Measurements from ENCODE around the gene PCGF3.
A peak's percentile ranks its signal among the peaks of the same experiment; 100 is the strongest.
"Not testable (repeated sequence)": the region's sequence is repeated elsewhere in the genome, so short reads cannot be mapped to it uniquely, and the experiment has no call there.

Gene PCGF3

DNA sequence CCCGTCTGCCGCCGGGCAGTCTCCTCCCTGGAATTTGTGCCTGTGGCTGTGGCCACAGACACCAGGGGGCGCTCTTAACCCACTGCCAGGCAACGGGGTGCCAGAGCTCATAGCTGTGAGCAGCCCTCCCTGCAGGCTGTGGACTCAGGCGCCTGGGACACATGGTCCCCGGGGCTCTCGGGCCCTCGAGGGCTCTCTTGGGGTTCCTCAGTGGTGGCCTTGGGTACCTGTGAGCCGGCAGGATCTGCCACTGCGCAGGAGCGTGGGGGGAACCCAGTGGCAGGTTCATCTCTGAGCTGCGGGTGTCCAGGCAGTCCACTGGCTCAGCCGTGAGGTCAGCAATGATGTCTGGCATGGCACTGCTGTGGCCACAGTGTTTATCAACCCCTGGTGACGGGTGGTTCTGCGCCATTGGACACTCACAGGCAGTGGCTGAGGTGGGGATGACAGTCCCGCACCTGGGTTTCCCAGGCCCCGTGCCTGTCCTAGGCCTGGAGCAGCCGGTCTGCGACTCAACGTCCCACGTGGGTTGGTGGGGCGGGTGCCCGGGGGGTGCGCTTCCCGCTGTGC lies 37.2 kb downstream of the PCGF3 start:
- peak; percentile 97 for DNase-seq (ENCODE audit: low spot score)

GRCh38 chr4:743463-744211 lies 38.0 kb downstream of the PCGF3 start:
- DNase-seq (ENCODE audit: low spot score), result no peak

DNA sequence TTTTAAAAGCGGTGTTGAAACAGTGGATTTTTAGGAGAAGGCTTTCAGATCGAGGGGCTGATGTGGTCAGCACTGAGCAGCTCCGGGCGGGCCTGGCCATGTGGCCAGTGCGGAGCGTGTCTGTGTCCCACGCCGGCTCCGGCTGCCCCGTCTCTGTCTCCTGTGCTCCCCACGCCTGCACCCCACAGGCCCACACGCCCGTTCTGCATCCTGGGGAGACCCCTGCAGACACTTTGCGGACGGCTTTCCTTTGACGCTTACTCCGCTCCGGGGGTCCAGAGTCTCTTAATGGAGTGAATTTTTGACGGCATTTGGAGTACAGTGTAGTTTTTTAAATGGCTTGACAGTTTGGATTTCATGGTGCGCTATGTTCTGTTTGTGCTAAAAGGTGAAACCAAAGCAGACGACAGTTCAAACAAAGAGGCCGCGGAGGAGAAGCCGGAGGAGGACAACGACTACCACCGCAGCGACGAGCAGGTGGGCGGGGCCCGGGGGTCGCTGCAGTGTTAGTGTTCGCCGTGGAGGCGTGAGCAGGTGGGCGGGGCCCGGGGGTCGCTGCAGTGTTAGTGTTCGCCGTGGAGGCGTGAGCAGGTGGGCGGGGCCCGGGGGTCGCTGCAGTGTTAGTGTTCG lies 38.7 kb downstream of the PCGF3 start:
- DNase-seq (ENCODE audit: low spot score), result no peak

DNA sequence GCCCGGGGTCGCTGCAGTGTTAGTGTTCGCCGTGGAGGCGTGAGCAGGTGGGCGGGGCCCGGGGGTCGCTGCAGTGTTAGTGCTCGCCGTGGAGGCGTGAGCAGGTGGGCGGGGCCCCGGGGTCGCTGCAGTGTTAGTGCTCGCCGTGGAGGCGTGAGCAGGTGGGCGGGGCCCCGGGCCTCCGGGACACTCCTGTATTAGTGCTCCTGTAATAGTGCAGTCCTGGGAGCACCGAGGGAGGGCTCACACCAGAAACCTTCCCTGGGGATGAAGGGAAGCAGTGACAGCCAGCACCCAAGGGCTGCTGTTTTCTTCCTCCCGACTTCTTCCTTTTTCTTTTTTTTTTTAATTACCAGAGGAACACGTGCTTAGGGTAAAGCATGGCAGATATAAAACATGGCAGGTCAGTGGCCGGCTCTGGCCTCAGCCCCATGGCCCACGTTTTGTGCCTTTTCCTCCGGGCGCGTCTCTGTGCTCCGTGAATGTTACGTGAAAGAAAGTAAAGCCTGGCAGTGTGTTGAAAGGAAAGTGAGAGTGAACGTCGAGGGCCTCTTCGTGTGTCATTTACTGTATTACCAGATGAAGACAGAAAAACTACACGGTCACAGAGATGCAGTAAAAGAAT lies 42.0 kb downstream of the PCGF3 start:
- DNase-seq (ENCODE audit: low spot score), result no peak

DNA sequence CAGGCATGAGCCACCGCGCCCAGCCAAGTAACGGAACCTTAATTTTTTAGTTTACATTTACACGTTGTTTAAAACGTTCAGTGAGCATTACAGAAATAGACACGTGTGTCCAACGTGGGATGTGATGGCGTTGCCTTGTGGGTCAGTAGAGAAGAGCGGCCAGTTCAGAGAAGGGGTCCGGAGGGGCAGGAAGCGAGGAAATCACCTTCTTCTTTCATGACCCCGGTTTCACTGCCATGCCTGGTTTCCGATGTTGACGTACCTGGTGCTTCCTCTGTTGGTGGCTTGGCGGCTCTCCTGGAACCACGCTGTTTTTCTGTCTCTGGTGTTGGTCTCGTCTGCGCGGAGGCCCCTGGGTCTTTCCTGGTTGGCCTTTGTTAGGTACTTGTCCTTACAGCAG lies 42.8 kb downstream of the PCGF3 start:
- DNase-seq (ENCODE audit: low spot score), result no peak

DNA sequence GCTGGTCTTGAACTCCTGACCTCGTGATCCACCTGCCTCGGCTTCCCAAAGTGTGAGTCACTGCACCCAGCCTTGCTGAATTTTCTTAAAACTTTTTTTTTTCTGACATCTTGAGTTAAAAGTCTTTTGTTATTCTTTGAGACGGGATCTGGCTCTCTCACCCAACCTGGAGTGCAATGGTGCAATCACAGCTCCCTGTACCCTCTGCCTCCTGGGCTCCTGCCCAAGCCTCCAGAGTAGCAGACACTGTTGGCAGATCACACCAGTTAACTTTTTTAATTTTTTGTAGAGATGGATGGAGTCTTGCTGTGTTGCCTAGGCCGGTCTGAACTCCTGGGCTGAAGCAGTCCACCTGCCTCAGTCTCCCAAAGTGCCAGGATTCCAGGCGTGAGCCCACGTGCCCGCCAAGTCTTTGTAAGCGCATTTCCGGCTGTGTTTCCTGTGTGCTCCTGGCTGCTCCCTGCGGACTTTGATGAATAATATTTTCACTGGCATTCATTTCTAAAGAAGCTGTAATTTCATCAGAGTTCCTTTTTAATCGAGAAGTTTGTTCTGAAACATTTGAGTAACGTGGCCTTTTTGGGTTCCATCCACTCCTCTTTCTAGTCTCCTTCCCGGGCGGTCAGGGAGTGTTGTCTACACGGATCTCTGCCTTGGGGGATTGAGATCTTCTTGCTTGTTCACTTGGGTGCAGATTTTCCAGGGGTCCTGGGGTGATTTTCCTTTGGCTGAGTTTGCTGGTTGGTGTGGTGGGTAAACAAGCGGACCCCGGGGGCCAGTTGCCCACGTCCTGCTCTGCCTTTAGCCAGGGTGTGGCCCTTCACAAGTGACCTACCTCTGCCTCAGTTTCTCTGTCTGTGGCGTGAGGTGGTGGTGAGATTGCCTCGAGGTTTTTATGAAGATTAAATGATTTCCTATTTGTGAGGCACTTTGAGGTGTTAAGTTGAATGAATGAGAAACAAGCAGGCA lies 44.4 kb downstream of the PCGF3 start:
- no peak for DNase-seq (ENCODE audit: low spot score)

GRCh38 chr4:751676-752075 lies 46.0 kb downstream of the PCGF3 start:
- no peak for DNase-seq (ENCODE audit: low spot score)

DNA sequence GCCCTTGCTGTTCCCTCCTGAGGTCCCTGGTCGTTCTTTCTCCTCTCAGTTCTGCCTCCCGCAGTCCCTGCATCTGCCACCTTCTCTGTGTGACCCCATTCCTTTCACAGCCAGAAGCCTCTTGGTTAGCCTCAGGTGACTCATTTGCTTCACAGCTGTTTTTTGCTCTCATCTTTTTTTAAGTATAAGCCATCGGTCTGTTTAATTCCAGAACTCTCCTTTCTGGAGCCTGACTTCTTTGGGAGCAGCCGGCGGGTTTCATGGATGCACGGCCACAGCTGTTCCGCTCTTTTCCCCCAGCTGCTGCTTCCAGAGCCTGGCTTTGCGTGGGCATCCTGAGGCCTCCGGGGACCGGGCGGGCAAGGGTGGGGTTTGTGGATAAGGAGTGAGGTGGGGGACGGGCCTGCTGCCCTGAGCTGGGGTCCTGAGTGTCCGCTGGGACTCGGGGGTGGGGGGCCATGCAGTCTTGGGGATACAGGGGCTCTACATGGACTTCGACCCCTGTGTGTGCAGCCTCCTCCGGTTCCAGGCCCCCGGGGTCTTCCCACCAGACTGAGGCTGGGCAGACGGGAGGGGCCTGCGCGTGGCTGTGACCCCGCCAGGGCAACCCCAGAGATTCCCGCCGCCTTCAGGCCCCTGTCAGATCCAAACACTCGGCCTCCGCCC lies 46.7 kb downstream of the PCGF3 start:
- DNase-seq (ENCODE audit: low spot score), result no peak

DNA sequence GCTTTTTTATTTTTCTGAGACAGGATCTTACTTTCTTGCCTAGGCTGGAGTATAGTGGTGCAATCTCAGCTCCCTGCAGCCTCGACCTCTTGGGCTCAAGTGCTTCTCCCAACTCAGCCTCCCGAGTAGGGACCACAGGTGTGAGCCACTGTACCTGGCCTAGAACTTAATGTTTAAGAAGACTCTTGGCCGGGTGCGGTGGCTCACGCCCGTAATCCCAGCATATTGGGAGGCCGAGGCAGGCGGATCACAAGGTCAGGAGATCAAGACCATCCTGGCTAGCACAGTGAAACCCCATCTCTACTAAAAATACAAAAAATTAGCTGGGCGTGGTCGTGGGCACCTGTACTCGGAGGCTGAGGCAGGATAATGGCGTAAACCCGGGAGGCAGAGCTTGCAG lies 47.6 kb downstream of the PCGF3 start:
- not testable (repeated sequence) for DNase-seq (ENCODE audit: low spot score)

DNA sequence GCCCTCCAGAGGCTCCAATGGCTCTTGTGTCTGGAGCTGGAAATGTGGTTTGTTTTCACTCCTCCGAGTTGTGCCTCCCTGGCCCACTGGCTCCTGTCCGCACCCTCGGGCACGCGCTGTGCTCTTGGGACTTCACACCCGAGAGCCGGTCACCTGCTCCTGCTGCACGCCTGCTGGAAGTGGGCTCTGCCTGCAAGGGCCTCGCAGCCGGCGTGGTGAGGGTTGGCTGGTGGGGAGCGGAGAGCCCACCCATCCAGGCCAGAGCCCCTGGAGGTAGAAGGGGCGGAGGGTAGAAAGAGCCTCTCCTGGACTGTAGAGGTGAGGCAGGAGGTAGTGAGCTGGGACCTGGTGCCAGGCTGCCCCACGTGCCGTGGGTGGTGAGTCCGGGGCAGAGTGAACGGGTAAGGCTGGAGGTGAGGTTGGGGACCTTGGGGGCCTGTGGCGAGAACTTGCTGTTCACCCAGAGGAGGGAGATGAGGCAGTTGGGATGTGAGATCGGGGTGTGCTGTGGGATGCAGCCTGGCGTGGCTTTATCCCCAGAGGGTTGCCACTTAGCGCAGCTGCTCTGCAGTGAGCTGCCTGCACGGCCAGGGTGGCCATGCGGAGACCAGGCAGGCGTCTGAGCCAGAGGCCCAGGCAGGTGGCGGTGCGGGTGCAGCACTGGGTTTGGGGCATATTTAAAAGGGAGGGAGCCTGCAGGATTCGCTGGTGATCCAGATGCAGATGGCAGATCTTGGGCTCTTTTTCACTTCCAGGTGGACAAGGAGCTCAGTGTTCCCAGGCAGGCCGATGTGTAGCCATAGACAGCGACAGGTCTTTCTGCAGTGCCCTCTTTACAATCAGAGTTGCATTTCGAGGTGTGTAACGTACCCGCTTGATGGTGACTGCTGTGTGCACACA lies 48.8 kb downstream of the PCGF3 start:
- no peak for DNase-seq (ENCODE audit: low spot score)

DNA sequence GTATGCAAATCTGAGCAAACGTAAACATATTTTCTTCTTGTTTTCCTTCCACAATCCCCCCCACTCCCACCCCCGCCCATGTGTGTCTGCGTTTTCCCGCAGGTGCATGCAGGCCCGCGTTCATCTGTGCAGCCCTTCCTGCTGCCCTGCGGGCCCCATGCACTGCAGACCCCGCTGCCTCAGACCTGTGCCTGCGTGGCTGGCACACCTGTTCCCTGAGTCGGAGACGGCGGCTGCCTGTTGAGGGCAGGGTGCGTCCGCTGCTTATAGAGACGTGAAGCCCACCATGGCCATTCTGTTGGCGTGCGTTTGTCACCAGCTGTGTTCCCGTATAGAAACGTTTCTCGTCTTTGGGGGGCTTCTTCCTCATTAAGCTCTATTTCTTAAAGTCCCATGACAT lies 51.5 kb downstream of the PCGF3 start:
- DNase-seq (ENCODE audit: low spot score), result no peak

DNA sequence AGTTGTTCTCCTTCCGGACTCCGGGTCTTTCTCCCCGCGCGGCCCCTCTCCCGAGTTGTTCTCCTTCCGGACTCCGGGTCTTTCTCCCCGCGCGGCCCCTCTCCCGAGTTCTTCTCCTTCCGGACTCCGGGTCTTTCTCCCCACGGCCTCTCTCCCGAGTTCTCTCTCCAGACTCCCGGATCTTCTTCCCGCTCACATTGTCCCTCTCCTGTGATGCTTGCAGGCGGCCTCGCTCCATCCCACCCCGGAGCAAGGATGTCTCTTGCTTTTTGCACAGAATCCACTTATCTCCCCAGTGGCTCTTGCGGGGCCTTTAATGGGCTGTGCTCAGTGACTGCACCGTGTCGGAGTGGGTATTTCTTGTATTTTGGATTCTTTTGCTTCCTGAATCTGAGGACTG lies 54.2 kb downstream of the PCGF3 start:
- not testable (repeated sequence) for DNase-seq (ENCODE audit: low spot score)

DNA sequence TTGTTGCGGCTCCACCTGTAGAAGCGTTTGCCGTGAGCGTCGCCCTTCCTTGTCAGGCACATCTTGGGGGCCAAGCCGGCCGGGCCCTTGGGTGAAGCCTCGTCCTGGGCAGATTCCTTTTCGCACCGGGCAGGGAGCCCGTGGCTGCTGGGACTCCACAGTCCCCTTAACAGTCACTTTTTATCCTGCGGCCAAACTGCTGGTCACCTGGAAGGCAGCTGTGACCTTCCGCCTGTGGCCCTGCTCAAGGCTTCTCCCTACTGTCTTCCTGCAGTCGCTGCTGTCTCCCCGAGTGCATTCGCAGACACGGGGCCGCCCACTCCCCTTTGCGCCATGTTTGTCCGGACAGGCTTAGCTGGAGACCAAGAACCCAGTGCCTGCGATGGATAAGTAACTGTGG lies 55.0 kb downstream of the PCGF3 start:
- no peak for DNase-seq (ENCODE audit: low spot score)

GRCh38 chr4:761086-761485 lies 55.5 kb downstream of the PCGF3 start:
- DNase-seq (ENCODE audit: low spot score), result no peak

GRCh38 chr4:761739-762138 lies 56.1 kb downstream of the PCGF3 start:
- DNase-seq (ENCODE audit: low spot score), result no peak

DNA sequence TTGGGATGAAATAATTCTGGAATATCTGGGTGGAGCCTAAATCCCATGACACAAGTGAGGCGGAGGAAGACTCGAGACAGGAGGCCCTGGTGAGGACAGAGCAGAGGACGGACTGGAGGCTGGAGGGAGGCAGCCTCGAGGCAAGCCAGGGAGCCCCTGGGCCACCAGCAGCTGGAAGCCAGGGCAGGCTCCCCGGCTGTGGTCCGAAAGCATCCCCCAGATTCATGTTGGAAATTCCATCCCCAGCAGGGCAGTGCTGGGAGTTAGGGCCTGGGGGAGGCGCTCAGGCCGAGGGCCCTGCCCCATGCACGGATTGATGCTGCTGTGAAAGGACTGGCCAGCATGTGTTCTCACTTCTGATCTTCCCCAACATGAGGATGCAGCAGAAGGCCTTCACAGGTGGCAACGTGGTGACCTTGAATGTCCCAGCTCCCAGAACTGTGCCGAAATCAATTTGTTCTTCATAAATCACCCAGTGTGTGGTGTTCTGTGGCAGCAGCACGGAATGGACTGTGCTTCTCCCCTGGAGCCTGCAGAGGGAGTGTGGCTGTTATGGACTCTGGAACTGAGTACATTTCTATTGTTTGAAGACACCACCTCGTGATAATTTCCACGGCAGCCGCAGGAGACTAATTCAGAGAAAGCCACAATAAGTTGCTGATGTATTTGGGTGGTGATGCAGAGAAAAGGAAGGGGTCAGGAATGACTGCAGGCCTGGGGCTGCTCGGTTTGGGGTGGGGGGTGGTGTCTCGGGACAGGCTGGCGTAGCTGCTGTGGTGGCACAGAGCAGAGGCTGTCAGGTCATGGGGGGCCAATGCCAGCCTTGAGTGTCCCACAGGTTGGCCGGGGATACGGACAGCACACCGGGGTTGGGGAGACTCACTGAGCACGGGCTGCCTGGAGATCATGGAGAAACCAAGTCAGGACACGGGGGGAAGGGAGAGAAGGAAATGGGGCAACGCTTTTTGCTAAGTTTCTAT lies 56.9 kb downstream of the PCGF3 start:
- peak; percentile 61 for DNase-seq (ENCODE audit: low spot score)

DNA sequence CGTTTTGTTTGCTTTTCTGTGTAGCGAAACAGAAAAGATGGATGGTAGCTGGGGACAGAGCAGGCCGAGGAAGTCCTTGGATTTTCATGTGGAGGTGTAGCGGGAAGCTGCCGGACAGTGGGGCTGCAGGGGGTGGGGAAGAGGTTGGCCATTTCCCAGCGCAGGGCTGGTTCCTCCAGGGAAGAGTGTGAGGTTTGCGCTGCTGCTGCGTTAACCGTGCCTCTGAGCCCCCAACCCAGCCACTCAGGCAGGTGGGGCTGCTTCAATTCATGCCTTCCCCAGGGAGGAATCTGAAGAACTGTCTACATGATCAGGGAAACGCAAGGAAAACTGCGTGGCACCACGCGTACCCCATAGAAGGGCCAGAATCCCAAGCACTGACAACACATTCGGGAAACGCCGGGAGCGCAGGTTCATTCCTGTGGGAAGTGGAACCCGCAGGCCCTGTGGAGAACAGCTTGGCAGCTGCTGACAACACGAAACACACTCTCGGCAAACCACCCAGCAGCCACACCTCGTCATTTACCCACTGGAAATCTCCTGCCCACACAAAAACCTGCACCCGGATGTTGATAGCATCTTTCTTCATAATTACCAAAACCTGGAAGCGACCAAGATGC lies 57.7 kb downstream of the PCGF3 start:
- DNase-seq (ENCODE audit: low spot score), result no peak

- DNase-seq (ENCODE audit: low spot score), result no peak
Observed at GRCh38 chr4:763922-764321, 58.3 kb downstream of the PCGF3 start.

Data from HuH-7.5 (cell line).